Activated T-cell treated with anti-CD3 and anti-CD28 coated beads, Interleukin-2, amount 50 U/mL, for 48 hours (primary cell): ENCODE data around the gene VASN.
"Not testable (repeated sequence)": the region's sequence is repeated elsewhere in the genome, so short reads cannot be mapped to it uniquely, and the experiment has no call there.

ENCODE experiments used
- DNase-seq, 2 experiments: peaks; one replicate each; pipeline ENCODE4 v3.0.0-alpha.2; 2020

Gene VASN

GRCh38 chr16:4386451-4386805 lies 14.8 kb downstream of the VASN start:
- DNase-seq = no peak

DNA sequence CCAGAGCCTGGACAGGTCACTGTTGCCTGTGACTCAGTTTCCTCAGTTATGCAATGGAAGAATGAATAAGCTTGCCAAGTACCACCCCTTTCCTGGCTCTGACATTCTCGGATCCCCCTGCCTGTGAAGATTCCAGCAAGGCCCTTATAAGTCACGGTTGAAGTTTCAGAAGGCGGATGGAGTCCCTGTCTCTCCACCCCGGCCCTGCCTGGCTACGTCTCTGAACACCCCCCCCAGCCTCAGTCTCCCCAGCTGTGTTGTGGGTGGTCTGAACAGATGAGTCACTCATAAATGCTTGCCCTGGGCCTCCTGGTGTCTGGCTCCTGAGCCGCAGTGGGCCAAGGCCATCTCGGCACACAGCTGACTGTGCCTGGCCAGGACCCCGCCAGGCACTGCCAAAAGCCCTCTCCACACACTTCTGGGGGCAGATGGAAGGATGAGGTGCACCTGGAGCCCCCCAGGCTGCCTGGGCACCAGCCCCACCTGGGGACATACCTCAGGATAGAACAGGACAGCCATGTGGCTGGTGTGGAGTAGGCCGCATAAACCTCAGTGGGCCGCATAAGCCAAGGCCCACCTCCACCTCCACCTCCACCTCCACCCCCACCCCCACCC lies 15.4 kb downstream of the VASN start:
- DNase-seq = no peak

DNA sequence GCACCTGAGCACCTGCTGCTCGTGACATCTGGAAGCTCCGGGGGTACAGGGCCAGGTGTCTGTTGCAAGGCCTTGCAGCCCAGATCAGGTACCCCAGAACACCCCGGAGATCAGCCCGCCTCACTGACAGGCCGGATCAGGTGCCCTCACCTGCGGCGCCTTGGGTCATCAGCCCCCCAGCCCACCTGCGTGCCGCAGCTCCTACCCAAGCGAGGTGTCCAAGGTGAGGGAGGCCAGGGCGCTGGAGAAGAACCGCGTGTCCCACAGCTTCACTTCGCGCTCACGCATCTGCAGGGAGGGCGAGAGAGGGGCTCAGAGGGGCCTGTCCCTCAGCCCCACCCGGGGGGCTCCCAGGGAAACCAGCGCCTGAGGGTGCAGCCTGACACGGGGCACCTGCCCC lies 16.1 kb downstream of the VASN start:
- DNase-seq = no peak

- DNase-seq = no peak
Measured at GRCh38 chr16:4388271-4389021, 16.8 kb downstream of the VASN start.

DNA sequence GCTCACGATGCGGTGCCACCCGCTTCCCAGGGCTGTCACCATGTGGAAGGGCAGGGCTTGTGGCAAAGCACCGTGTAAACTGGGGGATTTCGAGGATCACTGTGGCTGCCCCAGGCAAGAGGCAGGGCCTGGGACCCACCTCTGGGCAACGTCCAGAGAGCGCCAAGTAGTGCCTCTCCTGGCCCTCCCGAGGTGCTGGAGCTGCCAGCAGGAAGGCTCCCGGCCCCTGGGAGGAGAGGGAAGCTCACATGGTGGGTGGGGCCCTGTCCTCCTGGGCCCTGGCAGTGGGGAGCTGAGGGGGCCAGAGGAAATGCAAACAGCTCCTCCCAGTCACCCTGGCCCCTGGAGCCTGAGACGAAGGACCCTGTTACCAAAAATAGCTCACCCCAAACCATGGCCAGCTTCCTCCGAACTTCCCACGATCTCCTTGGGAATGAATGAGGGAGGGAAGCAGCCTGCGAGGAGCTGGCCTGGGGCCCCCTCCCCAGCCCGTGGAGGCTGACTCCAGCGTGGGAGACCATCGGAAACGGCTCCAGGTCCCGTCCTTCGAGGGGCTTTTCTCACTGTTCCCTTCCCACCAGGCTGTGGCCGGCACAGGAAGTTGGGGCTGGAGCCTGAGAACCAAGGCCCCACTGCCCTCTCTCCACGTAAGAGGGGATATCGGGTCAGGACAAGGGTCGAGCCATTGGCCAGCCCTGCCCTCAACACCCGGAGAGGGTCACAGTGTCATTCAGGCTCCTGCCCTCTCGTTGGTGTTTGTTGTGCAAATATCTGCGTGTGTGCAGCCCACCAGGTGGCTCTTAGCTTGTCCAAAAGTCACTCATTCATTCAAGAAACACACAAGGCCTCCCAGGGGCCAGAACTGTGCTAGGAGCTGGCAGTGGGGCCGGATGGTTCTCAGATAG lies 17.7 kb downstream of the VASN start:
- DNase-seq = no peak

GRCh38 chr16:4390266-4391260 lies 18.9 kb downstream of the VASN start:
- no peak for DNase-seq

GRCh38 chr16:4391631-4392381 lies 20.2 kb downstream of the VASN start:
- no peak for DNase-seq

DNA sequence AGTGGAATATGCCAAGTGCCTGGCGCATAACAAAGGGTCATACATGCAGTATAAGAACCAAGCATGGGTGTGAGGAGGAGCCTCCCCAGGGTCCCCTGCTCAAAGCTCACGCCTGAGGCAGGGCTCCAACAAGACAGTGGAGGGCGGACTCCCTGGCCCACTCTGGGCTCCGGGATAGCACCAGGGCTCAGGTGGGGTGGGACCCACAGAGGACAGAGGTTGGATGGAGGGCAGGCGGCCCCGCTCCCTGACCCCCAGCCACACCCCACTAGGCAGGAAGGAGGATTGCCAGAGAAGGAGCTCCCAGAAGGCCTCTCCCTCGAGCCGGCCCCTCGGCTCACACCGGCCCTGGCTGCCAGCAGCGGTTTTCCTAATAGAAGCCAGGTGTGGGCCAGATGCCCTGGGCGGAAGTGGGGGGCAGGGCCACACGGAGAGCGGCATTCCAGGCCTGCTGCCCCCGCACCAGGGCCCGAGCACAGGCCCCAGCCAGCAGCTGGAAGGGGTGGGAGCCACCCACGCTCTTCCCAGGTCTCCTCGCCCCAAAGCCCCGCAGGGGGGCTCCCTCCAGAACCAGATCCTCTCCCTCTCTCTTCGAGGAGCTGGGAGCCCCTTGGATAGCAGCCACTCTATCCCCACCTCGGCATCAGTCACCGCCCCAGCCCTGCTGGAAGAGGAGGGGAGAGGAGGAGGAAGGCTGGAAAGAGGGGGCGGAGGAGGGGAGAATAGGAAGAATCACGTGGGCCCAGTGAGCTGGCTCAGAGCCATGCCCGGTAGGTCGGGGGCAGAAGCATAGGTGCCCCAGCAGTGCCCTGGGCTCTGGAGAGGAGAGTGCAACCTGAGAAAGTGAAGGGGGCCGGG lies 21.0 kb downstream of the VASN start:
- DNase-seq = no peak

GRCh38 chr16:4393240-4393600 lies 21.6 kb downstream of the VASN start:
- no peak for DNase-seq

DNA sequence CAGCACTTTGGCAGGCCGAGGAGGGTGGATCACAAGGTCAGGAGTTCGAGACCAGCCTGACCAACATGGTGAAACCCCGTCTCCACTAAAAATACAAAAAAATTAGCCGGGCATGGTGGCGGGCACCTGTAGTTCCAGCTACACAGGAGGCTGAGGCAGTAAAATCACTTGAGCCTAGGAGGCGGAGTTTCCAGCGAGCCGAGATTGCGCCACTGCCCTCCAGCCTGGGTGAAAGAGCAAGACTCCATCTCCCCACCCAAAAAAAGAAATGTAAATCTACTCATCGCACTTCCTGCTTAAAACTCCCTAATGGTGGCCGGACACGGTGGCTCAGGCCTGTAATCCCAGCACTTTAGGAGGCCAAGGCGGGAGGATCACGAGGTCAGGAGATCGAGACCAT lies 22.2 kb downstream of the VASN start:
- DNase-seq = not testable (repeated sequence)

DNA sequence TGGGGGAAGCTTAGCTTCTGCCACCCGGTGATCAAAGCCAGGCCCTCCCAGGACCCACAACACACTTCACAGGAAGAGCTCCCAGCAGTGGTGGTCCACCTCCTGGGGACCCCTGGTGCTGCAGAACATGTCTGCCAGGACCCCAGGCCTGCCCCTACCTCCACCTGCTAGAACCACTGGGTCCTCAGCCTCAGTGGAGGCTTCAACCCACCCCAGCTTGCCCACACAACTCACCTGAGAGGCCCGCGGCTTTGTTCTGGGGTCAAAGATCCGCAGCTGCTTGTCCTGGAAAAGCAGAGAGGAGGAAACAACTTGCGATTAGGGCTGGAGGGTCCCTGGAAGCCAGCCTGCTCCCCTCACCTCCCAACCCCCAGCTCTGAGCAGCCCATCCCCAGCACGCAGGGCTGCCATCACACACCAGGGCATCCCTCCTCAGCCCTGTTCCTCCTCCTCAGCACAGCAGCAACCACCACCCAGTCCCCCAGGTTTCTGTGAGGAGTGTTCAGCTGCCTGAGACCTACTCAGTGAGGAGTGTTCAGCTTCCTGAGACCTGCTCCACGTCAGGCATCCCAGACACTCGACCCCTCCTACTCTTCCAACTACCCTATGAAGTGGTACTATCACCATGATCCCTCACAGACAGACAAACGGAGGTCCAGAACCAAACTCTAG lies 23.5 kb downstream of the VASN start:
- no peak for DNase-seq

DNA sequence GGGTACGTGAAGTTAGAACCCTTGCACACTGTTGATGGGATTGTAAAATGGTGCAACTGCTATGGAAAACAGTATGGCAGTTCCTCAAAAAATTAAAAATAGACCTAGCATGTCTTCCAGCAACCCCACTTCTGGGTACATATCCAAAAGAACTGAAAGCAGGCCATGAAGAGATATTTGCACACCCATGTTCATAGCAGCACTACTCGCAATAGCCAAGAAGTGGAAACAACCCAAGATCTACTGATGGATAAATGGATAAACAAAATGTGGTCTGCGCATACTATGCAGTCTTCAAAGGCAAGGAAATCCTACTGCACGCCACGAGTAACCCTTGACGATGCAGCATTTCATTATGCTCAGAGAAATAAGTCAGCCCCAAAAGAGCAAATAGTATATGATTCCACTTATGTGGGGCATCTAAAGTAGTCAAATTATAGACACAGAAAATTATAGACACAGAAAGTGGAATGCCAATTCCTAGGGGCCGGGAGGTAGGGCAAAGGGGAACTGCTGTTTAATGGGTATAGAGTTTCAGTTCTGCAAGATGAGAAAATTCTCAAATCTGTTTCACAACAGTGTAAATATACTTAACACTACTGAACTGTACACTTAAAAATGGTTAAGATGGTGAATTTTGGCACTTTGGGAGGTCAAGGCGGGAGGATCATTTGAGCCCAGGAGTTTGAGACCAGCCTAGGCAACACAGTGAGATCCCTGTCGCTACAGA lies 27.5 kb downstream of the VASN start:
- no peak for DNase-seq

DNA sequence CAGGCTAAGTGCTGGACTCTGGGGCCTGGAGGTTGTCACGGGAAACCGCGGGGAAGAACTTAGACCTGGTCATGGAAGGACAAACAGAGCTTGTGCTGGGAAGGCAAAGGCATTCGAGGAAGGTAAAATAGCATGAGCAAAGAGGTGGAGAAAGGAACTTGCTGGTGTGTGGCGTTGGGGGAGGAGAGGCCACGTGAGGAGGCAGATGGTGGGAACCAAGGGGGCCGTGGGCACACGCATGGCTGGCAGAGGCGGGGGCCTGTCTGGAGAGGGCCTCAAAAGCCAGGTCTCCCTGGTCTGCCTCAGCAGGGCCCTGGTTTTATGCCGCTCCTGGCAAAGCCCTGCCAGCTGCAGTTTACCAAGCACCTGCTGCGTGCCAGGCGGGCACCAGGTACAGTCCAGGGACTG lies 29.4 kb downstream of the VASN start:
- no peak for DNase-seq

- DNase-seq = no peak
Measured at GRCh38 chr16:4401510-4401909, 29.9 kb downstream of the VASN start.

DNA sequence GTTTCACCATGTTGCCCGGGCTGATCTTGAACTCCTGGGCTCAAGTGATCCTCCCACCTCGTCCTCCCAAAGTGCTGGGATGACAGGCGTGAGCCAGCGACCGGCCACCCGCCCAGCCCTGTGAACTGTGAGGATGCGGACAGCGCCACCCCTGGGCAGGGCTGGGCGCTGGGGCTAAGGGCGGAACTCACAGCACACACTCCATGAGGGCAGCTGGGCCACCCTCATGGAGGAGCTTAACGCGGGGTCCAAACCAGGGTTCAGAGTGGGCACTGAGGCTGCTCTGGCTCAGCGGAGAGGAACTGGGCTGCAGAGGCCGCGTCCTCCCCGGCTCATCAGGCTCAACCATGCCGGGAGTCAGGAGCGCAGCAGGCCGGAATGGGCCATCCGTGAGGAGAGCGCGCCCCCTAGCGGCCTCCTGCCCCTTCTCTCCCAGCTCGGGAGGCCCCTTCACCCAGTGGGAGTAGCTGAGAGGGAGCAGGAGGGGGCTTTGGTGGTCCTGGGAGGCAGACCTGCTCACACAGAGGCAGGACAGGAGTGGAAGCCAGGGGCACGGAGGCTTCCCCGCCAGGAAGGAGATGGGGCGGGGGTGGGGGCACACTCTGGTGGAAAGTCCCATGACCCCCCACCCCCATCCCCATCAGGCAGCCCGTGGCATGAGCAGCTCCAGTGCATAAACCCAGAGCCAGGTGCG lies 30.9 kb downstream of the VASN start:
- peak; percentile 77 to 83 for DNase-seq

GRCh38 chr16:4403133-4403949 lies 31.7 kb downstream of the VASN start:
- no peak for DNase-seq

- peak; percentile 58 to 66 for DNase-seq
Measured at GRCh38 chr16:4404247-4404966, 32.8 kb downstream of the VASN start.
